Caco-2 (cell line): Measurements from ENCODE around the gene LRMDA. TPM values are rescaled to one million over a fixed set of nuclear protein-coding genes. Genes with fewer than 3 reads are reported as not detected.

ENCODE experiments used
- BruUV-seq: library from RNA; stranded (reverse); fragments of 400-500 nt; replicated peaks from 2 replicates; lab custom pipeline; 2021; lab: Mats Ljungman, UMichigan
- CTCF ChIA-PET: fragments of 300-600 bp; sonication (Branson Sonifier 250); formaldehyde crosslinking; loops from one replicate; lab custom pipeline; 2022; ENCODE audit warnings: antibody characterized with exemption; lab: Charles Lee
- POLR2A ChIA-PET: fragments of 300-600 bp; sonication (Branson Sonifier 250); formaldehyde crosslinking; loops from one replicate; lab custom pipeline; 2022; ENCODE audit warnings: antibody characterized with exemption; lab: Charles Lee
- DNase-seq, 2 experiments: peaks; one replicate each; pipeline versions ENCODE4 v3.0.0 to v3.0.0-alpha.2; 2020 to 2022
- H3K27me3 ChIP-seq: replicated peaks from 2 replicates; pipeline ENCODE4 v1.6.0; 2011; ENCODE audit warnings: low read length; ENCODE audit not compliant: control insufficient read depth, insufficient read depth
- H3K36me3 ChIP-seq: 2 replicates; pipeline ENCODE4 v1.5.1; 2011; ENCODE audit warnings: low read length; ENCODE audit not compliant: control insufficient read depth, insufficient read depth
- H3K4me1 ChIP-seq: fragments of 250-450 bp; sonication (Bioruptor Pico); 2 replicates; pipeline ENCODE4 v1.5.1; 2020; ENCODE audit warnings: mild to moderate bottlenecking
- H3K4me3 ChIP-seq: 2 replicates; pipeline ENCODE4 v1.5.1; 2011; ENCODE audit warnings: low read depth, mild to moderate bottlenecking, control low read depth, low read length
- H3K9me3 ChIP-seq: fragments of 250-450 bp; sonication (Bioruptor Pico); 2 replicates; pipeline ENCODE4 v1.5.1; 2020; ENCODE audit warnings: mild to moderate bottlenecking, moderate library complexity
- H3K27ac Mint-ChIP-seq: one replicate; pipeline ENCODE4 v1.8.0; 2022; ENCODE audit warnings: mixed read lengths; ENCODE audit not compliant: unreplicated experiment
- H3K27me3 Mint-ChIP-seq: one replicate; pipeline ENCODE4 v1.8.0; 2022; ENCODE audit warnings: mixed read lengths; ENCODE audit not compliant: insufficient read depth, unreplicated experiment
- H3K36me3 Mint-ChIP-seq: one replicate; pipeline ENCODE4 v1.8.0; 2022; ENCODE audit warnings: mild to moderate bottlenecking, mixed read lengths; ENCODE audit not compliant: insufficient read depth, unreplicated experiment
- H3K4me1 Mint-ChIP-seq: one replicate; pipeline ENCODE4 v1.8.0; 2022; ENCODE audit warnings: low read depth, mixed read lengths; ENCODE audit not compliant: unreplicated experiment
- H3K4me3 Mint-ChIP-seq: one replicate; pipeline ENCODE4 v1.8.0; 2022; ENCODE audit warnings: mild to moderate bottlenecking, moderate library complexity, mixed read lengths; ENCODE audit not compliant: unreplicated experiment
- H3K9me3 Mint-ChIP-seq: one replicate; pipeline ENCODE4 v1.8.0; 2022; ENCODE audit warnings: mixed read lengths; ENCODE audit not compliant: unreplicated experiment
- CTCF ChIP-seq, 2 experiments: fragments of 200-600 bp in 1 of 2; IDR thresholded peaks; 1 replicate in 1 of 2; 2 replicates in 1 of 2; pipeline versions ENCODE4 v1.5.1 to v1.8.0; 2011 to 2022; ENCODE audit warnings: antibody characterized with exemption in 1 of 2, control low read depth in 1 of 2, inconsistent platforms in 1 of 2, low read depth in 1 of 2, low read length in 1 of 2, mild to moderate bottlenecking in 1 of 2, moderate library complexity in 1 of 2; ENCODE audit not compliant: insufficient read depth in 1 of 2, severe bottlenecking in 1 of 2, unreplicated experiment in 1 of 2
- intact Hi-C: fragments of 100-400 bp; cut with micrococcal nuclease; formaldehyde crosslinking; loops from one replicate; pipeline ENCODE4 v1.10.0; 2022; ENCODE audit not compliant: unreplicated experiment
- total RNA-seq: library from RNA; stranded (reverse); gene quantifications from 2 replicates; pipeline ENCODE4 v1.2.3, GENCODE V29; 2022

The LRMDA gene
- total RNA-seq, 1 experiment from 2014 or later = 18.5 TPM

DNA sequence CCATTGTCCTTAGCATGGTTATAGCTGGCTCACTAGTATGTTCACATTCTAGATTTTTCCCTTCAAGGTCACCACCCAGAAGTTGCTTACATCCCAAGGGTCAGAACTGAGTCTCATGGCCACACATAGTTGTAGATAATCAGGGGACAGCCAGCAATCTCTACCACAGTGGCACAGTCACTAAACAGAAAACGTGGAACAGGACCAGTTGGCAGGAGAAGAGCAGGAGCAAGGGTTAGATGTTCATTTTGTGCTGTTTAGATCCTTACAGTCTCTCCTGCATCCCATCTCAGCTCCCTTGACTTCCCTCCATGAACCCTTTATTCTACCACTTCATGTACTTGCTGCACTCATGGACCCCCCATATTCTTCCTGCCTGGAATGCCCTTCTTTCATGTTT lies 73.9 kb downstream of the LRMDA start:
- Mint-ChIP-seq H3K27ac (no peak overlapping the region), H3K36me3 (no peaks in the 10 kb centered on the region), H3K4me1 (peaks cover 22% of the 10 kb centered on the region), H3K9me3 (no peaks in the 10 kb centered on the region), H3K27me3 (no peaks in the 10 kb centered on the region), H3K4me3 (no peak overlapping the region)
- no peaks in the 10 kb centered on the region for H3K27me3 ChIP-seq
- POLR2A ChIA-PET = no interaction called here
- CTCF ChIA-PET = no interaction called here
- no peaks in the 10 kb centered on the region for H3K36me3 ChIP-seq
- no peak for DNase-seq
- no peak overlapping the region for H3K4me3 ChIP-seq
- peaks cover 26% of the 10 kb centered on the region for H3K4me1 ChIP-seq
- intact Hi-C loops = no loop called here
- no peaks in the 10 kb centered on the region for H3K9me3 ChIP-seq
- no peak for TF ChIP-seq CTCF (IDR thresholded peaks at IDR 0.05; ENCODE audit: insufficient read depth in 1 of 2, low read depth in 1 of 2, low read length in 1 of 2, severe bottlenecking in 1 of 2, unreplicated experiment in 1 of 2)
- no TSS peak for BruUV-seq

GRCh38 chr10:75505840-75506506 lies 74.5 kb downstream of the LRMDA start:
- CTCF ChIA-PET = interaction anchor here (0.7 kb wide), 1 partner anchor 1494 kb away, joined by 3 read pairs; no protein-coding TSS in a partner anchor
- intact Hi-C loops = no loop called here
- Histone ChIP-seq H3K27me3 (no peaks in the 10 kb centered on the region; the same call in 1 of the 2 replicates), H3K4me3 (no peak overlapping the region), H3K4me1 (peaks cover 26% of the 10 kb centered on the region), H3K9me3 (no peaks in the 10 kb centered on the region), H3K36me3 (no peaks in the 10 kb centered on the region)
- H3K4me1 Mint-ChIP-seq = peaks cover 22% of the 10 kb centered on the region
- POLR2A ChIA-PET = no interaction called here
- H3K27ac Mint-ChIP-seq = no peak overlapping the region
- TF ChIP-seq CTCF (IDR thresholded peaks at IDR 0.05; ENCODE audit: insufficient read depth in 1 of 2, low read depth in 1 of 2, low read length in 1 of 2, severe bottlenecking in 1 of 2, unreplicated experiment in 1 of 2) = no peak
- no peaks in the 10 kb centered on the region for H3K27me3 Mint-ChIP-seq
- no peak for DNase-seq
- H3K36me3 Mint-ChIP-seq = no peaks in the 10 kb centered on the region
- BruUV-seq = no TSS peak
- no peaks in the 10 kb centered on the region for H3K9me3 Mint-ChIP-seq
- H3K4me3 Mint-ChIP-seq = no peak overlapping the region

GRCh38 chr10:75506930-75507329 lies 75.5 kb downstream of the LRMDA start:
- CTCF ChIA-PET = interaction anchor here (0.7 kb wide), 1 partner anchor 1493 kb away, joined by 3 read pairs; no protein-coding TSS in a partner anchor

More at GRCh38 chr10:75506930-75507329, 75.5 kb downstream of the LRMDA start:
- DNase-seq = no peak
- no peak for TF ChIP-seq CTCF (IDR thresholded peaks at IDR 0.05; ENCODE audit: insufficient read depth in 1 of 2, low read depth in 1 of 2, low read length in 1 of 2, severe bottlenecking in 1 of 2, unreplicated experiment in 1 of 2)
- H3K36me3 Mint-ChIP-seq = no peaks in the 10 kb centered on the region
- H3K4me3 Mint-ChIP-seq = no peak overlapping the region
- H3K9me3 ChIP-seq = no peaks in the 10 kb centered on the region
- no TSS peak for BruUV-seq
- POLR2A ChIA-PET = no interaction called here
- intact Hi-C loops = no loop called here
- no peak overlapping the region for H3K27ac Mint-ChIP-seq
- no peak overlapping the region for H3K4me3 ChIP-seq
- no peaks in the 10 kb centered on the region for H3K9me3 Mint-ChIP-seq
- no peaks in the 10 kb centered on the region; the same call in 1 of the 2 replicates for H3K27me3 ChIP-seq
- H3K4me1 Mint-ChIP-seq = peaks cover 21% of the 10 kb centered on the region
- H3K4me1 ChIP-seq = peaks cover 23% of the 10 kb centered on the region
- no peaks in the 10 kb centered on the region for H3K36me3 ChIP-seq
- no peaks in the 10 kb centered on the region for H3K27me3 Mint-ChIP-seq
